Activated CD8-positive, alpha-beta memory T cell treated with anti-CD3 and anti-CD28 coated beads, Interleukin-2, amount 50 U/mL, for 48 hours (primary cell): ENCODE measurements around the gene RNF130.

Source experiments
- DNase-seq: peaks from one replicate; pipeline ENCODE4 v3.0.0-alpha.2; 2020

Gene RNF130, protein sequence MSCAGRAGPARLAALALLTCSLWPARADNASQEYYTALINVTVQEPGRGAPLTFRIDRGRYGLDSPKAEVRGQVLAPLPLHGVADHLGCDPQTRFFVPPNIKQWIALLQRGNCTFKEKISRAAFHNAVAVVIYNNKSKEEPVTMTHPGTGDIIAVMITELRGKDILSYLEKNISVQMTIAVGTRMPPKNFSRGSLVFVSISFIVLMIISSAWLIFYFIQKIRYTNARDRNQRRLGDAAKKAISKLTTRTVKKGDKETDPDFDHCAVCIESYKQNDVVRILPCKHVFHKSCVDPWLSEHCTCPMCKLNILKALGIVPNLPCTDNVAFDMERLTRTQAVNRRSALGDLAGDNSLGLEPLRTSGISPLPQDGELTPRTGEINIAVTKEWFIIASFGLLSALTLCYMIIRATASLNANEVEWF

DNA sequence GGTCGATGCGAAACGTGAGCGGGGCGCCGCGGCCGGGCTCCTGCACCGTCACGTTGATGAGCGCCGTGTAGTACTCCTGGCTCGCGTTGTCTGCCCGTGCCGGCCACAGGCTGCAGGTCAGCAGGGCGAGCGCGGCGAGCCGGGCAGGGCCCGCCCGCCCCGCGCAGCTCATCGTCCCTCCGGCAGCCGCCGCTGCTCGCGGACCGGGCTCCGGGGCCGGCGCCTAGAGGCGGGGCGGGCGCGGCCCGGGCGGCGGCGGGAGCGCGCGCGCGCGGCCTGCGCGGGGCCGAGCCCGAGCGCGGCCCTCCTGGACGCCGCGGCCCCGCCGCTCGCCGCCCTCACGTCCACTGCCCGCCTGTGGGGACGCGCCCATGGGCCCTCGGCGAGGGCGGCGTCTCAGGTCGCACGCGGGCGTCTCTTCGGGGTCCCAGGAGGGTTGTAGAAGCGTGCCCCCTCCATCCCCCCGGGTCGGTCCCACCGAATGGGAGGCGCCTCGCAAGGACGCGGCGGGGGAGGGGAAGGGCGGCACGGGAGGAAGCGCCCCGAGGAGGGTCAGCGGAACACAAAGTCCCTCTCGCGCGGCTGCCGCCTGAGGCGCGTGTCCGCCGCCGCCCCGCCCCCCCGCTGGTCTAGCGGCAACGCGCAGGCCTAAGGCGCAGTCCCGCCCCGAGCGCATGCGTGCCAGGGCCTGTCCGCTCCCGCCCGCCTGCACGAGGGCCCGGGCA lies at the start of gene RNF130:
RNF130 (minus strand) TSS at position 229 of the 725 bp plus-strand sequence; CDS start at position 172, 57 bp downstream.
- peak; percentile 95 for DNase-seq

DNA sequence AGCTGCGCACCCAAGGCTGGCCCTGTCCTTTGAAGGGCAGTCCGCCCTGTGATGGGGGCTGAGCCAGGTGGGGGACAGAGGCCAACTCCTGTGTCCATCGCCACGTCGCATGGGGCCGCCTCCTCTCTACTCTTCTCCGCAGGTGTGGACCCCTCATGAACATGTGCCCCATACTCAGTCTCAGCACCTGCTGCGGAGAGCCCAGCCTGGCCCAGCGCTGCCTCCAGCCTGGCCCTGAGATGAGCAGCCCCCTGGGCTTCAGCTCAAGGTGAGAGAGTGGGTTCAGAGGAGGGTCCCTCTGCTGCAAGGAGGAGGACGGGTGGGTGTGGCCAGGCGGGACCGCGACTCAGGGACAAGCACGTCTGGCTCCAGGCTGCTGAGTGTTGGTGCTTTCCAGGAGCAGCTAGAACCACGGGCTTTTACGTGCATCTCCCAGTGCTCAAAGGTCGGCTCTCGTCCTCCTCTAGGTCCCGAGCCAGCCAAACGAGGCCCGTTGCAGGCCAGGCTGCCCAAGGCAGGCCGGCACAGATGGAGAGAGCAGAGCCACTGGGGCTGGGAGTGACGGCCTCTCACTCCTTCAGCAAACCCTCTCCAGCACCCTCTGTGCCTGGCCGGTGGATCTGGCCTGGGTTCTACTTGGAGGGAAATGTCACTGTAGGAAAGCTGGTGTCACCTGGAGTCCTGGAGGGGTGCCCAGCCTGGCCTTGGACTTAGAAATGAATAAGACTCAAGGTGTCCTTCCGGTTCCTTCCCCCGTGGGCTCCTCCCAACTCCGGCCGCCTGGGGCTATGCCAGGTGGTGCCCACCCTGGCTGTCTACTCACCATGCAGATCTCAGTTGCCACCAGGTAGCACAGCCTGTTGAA lies 48.9 kb upstream of the RNF130 start:
- no peak for DNase-seq

DNA sequence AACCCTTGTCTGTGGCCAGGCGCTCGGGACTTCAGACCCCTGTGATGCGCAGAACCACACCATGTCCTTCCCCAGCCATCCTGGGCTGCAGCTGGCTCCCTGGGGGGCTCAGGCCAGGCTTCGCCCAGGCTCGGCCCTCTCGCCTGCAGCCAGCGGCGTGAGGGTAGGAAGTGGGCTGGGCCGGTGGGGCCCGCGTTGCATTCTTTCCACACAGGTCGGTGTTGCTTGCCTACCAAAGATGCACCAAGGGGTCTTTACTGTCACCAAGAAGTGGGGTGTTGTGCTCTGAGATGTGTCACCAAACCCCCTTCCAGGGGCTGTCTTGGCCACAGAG lies 48.3 kb upstream of the RNF130 start:
- DNase-seq = no peak

DNA sequence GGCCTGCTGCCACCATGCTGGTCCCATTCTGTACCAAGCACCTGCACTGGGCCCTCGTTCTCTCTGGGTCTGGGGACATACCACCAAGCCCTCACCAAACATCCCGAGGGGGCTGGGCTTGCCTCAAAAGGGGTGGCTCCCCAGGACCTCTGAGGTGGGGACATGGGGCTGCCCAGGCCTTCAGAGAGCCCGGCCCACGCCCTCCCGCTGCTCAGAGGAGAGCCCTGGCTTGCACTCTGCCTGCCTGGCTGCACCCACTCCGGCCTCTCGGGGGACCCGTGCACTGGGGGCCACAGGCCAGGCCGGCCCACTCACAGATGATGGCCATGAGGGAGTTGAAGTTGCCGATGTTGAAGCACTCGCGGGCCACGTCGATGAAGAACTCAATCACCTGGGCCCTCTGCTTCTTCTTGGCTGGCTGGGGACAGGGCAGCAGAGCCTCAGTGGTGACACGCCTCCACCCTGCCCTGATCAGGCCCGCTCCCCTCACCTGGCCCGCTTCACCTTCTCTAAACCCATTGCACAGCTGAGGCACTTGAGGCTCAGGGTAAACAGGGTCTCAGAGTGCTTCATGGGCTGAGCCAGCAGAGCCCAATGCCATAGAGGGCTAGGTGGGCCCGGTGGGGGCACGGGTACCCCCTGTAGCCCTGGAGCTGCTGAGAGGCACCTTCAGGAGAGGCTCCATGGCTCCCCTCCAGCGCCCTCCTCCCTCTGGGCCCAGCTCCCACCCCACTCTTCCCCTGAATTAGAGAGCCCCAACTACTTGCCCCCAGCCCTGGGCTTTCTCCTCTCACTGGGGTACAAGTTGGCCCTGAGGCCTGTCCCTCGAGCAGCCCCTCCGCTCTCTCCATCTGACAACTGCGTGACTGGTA lies 47.7 kb upstream of the RNF130 start:
- no peak for DNase-seq

DNA sequence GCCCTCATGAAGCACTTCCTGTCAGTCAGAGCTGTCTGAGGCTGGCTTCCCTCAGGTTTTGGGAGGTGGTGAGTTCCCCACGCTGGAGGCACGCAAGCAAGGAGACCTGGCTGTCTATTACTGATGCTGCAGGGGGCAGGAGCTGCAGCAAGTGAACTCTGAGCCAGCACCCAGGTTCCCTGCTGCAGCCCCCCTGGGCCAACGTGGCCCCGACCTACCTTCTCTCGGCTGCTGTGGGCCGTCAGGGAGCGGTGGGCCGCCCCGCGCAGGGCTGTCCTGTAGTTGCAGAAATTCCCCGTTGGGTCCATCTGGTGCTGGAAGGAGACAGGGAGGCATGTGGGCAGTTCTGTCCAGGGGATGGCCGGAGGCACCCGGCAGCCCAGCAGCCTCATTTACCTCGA lies 46.8 kb upstream of the RNF130 start:
- no peak for DNase-seq

DNA sequence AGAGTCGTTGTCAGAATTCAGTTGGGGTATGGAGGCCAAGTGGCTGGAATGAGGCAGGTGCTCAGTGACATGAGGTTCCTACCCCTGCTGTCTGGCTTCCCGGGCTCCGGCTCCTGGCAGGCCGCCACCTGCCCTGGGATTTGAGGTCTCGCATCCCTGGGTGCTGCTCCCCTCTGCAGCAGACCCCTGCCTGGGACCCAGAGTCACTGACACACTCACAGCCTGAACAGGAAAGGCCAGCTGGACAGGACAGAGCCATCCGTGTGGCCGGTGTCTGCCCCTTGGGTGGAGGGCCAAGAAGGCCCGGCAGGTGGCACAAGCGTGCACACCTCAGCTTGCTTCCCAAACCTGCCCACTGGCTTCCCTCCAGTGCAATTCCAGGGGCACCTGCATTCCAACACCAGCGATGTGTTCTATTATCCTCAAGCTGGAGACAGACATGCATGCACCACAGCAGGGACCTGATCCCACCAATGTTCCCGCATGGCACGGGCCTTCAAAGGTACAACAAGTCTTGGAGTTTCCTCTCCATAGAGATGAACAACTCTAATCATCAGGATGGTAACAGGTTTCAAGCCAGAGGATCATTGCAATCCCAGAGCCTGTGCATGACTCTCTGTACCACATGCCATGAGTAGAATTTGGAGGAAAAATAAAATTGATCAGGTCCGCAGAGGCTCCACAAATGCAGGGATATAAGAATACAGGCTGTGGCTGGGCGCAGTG lies 45.6 kb upstream of the RNF130 start:
- no peak for DNase-seq

DNA sequence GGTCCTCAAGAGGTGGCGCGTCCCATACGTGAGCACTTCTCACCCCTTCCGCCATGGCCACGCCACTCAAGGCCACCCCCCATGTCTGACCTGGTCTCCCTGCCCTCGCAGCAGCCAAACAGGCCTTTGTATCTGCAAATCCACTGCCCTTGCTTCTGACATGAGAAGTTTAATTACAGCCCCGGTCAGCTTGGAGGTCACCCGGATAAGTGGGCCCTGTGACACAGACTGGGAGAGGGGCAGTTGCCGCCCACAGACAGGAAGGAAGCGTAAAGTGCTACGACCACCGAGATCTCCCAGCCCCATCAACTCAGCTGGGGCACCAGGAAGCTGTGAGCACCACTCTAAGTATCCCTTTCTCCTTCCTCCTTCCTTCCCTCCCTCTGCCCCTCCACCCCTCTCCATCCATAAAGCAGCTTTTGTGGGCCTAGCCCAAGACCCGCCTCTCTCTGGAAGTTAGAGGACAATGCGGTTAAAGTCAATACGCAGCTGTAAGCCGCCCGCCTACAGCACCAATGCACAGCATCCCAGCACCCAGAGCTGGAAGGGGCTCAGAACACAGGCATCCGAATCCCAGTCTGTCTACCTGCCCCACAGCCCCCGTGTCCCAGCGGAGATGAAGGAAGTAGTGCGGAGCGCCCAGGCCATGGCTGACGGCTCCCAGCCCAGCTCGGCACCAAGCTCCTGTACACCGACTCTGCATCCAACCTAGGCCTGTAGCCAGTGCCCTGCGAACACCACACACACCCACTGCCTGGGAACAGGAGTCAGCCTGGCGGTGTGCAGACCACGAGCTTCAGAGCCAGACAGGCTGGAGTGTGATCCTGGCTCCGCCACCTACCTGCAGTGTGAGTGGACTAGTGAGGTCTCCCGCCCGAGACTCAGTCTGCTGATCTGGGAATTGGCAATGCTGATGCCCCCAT lies 44.8 kb upstream of the RNF130 start:
- DNase-seq = no peak

DNA sequence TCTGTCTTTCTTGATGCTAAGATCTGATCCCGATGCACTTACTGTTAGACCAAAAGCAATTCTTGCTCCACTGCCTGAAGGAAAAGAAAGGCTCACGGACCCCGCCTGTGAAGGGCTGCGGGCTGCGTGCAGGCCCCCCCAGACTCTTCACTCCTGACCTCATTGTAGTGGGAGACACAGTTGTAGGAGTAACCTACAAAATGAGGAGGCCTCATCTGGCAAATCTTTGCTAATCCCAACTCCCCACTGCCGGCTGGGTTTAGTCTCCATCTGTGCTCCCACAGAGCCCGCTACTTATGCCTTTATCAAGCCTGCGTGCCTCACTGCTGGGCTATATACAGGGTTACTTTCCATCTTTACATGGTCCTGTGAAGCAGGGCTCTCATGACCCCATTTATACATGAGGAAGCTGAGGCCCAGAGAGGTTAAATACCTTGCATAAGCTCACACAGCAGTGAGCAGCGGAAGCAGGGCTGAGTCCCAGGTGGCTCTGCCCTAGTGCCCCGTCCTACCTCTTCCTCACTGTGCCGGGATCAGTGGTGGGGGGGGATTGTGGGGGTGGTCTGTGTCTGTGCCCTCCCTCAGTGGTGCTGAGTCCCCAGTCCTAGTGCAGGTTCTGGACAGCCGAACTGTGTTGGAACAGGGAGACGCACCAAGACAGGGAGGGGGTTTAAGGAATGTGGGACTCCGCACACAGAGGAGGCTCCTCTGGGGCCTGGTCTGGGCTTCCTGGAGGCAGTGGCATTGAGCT lies 43.9 kb upstream of the RNF130 start:
- DNase-seq = no peak

DNA sequence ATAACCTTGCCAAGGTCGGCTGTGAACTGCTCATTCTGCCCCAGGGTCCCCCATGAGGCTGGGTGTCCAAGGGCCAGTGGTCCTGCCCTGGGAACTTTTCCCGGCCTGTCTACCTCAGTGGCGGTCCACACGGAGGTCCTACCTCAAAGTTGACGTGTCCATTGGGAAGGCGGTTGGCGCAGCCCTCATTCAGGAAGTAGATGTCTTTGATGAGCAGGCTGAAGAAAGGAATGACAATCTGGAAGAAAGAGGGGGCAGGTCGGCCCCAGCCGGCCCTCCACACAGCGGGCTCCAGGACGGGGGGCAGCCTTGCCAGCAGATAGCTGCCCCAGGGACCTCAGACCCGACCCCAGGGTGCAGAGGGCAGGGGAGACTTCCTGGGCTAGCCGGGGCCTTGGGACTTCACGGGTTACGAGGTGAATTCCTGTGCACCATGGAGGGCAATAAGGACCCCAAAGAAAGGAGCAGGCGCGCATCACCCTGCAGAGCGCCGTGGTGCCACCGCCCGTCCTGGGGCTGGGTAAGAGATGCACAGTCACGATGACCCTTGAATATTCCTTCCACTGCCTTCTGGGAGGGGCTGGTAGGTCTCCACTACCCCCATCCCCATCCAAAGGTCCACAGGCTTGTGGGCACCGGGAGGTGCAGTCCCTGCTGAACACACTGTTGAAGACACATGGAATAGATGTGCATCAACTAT lies 42.9 kb upstream of the RNF130 start:
- DNase-seq = no peak

DNA sequence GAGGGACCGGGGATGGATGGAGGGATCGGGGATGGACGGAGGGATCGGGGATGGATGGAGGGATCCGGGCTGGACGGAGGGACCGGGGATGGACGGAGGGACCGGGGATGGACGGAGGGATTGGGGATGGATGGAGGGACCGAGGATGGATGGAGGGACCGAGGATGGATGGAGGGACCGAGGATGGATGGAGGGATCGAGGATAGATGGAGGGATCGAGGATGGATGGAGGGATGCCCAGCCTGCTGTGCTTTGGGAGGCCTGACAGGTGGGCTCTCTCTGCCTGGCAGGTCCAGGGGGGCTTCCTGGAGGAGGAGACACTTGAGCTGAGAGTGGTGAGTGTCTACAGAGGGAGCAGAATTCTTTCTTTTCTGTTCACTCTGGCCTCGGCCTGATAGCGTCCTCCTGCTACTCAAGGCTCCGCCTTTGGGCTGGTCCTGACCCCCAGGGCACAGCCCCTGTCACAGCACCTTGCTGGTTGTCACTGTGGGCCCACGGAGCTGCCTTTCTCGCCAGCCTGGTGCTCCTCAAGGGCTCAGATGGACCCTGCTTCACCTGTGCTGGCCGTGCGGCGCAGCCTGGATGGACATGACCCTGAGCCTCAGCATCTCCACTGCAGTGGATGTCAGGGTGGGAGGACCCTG lies 42.2 kb upstream of the RNF130 start:
- no peak for DNase-seq

DNA sequence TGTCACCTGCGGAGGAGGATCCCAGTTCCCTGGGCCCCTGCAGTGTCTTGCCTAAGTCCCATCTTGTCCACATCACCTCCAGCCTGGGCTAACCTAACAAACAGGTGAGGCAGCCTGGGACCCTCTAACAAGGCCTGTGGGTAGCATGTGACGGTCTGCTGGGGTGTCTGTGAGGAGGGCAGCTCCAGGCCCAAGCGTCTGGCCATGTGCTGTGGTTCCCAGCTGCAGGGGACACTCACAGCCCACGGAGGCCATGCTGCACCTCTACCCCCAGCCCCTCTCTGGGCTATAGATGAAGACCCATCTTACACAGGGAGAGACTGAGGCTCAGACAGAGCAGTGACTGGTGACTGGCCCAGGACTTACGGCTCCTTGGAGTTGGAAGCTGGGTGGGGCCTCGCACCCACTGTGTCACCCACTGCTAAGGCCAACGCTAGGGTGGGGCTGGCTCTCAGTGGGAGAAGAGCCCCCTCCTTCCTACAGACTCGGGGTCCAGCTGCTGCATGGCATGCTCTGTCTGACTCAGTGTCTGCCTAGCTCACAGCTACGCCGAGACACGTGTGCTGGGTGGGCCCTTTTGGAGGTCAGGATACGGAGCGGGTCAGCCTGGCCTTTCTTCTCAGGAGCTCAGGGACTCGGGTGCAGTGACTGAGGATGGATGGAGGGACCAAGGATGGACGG lies 40.8 kb upstream of the RNF130 start:
- DNase-seq = no peak

DNA sequence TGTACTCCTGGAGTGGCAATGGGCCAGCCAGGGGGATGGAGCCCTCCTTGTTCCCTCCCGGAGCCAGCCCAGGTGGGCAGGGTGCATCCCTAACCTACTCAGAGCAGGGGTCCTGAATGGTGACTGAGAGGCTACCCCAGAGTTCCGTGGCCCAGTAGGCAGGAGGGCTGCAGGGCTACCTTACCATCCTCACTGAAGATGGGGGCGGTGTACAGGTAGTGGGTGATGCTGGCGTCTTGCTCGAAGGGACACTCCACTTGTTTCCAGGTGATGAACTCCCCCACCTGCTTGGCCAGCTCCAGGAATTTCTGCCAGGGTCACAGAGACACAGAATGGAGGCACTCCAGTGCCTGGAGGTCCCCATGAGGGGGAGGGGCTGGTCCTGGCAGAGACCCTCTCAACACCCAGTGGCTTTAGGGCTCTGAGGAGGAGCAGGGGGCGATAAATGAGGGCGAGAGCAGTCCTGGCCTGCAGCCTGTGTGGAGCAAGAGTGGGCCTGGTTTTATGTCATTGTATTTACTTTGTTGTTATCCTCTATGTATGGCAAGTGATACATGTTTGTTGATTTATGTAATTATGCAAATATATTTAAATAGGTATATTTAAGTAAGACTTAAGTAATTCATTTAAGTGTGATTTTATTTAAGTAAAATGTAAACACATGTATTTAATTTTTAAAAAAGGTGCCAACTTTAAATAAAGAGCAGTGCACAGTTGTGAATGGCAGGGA lies 39.9 kb upstream of the RNF130 start:
- DNase-seq = no peak

DNA sequence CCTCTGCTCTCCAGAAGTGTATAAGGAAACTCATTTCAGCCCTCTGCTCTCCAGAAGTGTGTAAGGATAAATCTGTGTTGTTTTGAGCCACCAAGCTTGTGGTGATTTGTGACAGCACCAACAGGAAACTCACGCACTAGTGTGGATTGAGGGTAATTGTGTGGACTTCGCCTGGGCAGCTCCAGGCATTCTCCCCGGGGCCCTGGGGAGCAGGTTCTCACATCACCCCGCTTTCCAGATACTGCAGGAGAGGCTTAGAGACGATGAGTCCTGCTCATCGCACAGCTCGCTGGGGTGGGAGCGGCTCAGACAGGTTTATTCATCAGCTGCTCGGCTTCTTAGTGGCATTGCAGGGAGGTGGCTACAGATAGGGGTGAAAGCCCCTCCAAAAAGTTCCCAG lies 38.4 kb upstream of the RNF130 start:
- DNase-seq = no peak

DNA sequence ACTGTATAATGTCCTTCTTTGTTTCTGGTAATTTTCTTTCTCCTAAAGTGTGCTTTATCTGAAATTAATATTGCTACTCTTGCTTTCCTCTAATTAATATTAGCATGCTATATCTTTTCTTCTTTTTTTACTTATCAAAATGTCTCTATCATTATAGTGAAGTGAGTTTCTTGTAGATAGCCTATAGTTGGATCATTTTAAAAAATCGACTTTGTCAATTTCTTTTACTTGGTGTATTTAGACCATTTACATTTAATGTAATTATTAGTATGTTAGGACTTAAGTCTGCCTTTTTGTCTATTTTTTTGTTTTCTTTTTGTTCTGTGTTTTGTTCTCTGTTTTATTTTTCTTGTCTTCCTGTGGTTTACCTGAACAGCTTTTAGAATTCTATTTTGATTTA lies 35.4 kb upstream of the RNF130 start:
- no peak for DNase-seq

DNA sequence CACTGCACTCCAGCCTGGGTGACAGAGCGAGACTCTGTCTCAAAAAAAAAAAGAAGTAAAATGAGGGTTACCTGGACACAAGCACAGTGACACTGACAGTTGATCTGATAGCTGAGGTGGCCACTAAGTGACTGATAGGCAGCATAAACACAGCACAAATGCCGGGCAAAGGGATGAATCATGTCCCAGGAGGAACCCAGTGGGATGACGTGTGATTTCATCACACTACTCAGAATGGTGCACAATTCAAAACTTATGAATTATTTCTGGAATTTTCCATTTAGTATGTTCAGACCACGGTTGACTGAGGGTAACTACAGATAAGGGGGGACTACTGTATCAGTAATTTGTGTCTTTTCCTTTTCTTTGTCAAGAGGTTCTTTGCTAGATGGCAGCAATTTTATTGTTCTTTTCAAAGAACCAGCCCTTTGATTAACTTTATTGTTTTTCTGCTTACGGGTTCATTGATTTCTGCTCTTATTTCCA lies 34.3 kb upstream of the RNF130 start:
- no peak for DNase-seq

DNA sequence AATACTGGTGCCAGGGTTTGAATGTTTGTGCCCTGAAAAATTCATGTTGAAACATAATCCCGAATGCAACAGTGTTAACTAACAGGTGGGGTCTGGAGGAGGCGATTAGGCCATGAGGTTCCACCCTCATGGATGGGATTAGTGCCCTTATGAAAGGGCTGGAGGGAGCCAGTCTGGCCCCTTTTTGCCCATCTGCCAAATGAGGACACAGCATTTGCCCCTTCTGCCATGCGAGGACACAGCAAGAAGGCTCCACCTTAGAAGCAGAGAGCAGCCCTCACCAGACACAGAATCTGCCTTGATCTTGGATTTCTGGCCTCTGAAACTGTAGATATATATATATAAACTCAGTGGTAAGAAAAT lies 32.6 kb upstream of the RNF130 start:
- no peak for DNase-seq

DNA sequence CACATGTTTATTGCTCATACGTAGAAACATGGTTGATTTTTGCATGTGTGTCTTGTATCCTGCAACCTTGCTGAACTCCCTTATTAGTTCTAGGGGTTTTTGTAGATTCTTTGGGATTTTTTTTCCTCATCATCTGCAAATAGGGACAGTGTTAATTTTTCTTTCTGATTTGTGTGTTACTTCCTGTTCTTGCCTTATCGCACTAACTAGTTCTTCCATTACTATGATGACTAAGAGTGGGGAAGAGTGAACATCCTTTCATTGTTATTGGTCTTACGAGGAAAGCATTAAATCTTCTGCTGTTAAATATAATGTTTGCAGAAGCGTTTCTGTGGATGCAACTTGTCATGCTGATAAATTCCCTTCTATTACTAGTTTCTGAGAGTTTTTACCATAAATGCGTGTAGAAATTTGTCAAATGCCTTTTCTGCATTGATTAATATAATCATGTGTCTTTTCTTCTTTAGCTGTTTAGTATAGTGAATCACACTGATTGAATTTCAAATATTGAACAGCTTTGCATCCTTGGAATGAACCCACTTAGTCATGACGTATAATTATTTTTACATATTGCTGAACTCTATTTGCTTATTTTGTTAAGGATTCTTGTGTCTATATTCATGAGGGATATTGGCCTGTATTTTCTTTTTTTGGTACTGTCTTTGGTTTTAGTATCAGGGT lies 32.1 kb upstream of the RNF130 start:
- no peak for DNase-seq
